Activated CD8-positive, alpha-beta T cell treated with anti-CD3 and anti-CD28 coated beads for 36 hours (primary cell): ENCODE results near the gene KIT. TPM values are rescaled to one million over a fixed set of nuclear protein-coding genes. Genes with fewer than 3 reads are reported as not detected.
A peak's percentile ranks its signal among the peaks of the same experiment; 100 is the strongest.

ENCODE experiments used
- ATAC-seq: fragments of 200-7000 bp; cut with Tn5 transposase; one replicate; pipeline ENCODE4 v1.10.0; 2021; ENCODE audit warnings: mild to moderate bottlenecking, moderate library complexity
- CTCF ChIA-PET: fragments of 350-600 bp; sonication (Branson Sonifier 250); formaldehyde crosslinking; loops from one replicate; lab custom pipeline; 2021; ENCODE audit warnings: antibody characterized with exemption; lab: Charles Lee
- POLR2A ChIA-PET: fragments of 350-600 bp; sonication (Branson Sonifier 250); formaldehyde crosslinking; loops from one replicate; lab custom pipeline; 2021; ENCODE audit warnings: antibody characterized with exemption; lab: Charles Lee
- DNase-seq: peaks from one replicate; pipeline ENCODE4 v3.0.0-alpha.2; 2020
- H3K27ac Mint-ChIP-seq: one replicate; pipeline ENCODE4 v1.8.0; 2021; ENCODE audit warnings: mild to moderate bottlenecking, mixed read lengths
- H3K27me3 Mint-ChIP-seq: one replicate; pipeline ENCODE4 v1.8.0; 2021; ENCODE audit warnings: mixed read lengths
- H3K36me3 Mint-ChIP-seq: one replicate; pipeline ENCODE4 v1.8.0; 2021; ENCODE audit warnings: low read depth, mixed read lengths
- H3K4me1 Mint-ChIP-seq: one replicate; pipeline ENCODE4 v1.8.0; 2021; ENCODE audit warnings: low read depth, mixed read lengths
- H3K4me3 Mint-ChIP-seq: one replicate; pipeline ENCODE4 v1.8.0; 2021; ENCODE audit warnings: mild to moderate bottlenecking, moderate library complexity, mixed read lengths
- H3K9me3 Mint-ChIP-seq: one replicate; pipeline ENCODE4 v1.8.0; 2021; ENCODE audit warnings: mixed read lengths
- CTCF ChIP-seq: fragments of 200-600 bp; IDR thresholded peaks from one replicate; pipeline ENCODE4 v1.8.0; 2022; ENCODE audit warnings: antibody characterized with exemption, mild to moderate bottlenecking
- intact Hi-C: fragments of 100-400 bp; cut with micrococcal nuclease; formaldehyde crosslinking; loops from one replicate; pipeline ENCODE4 v1.10.0; 2022
- total RNA-seq, 2 experiments: library from RNA; stranded (reverse); gene quantifications; one replicate each; pipeline ENCODE4 v1.2.3, GENCODE V29; 2021

Gene KIT
- total RNA-seq, 2 experiments from 2014 or later, result 0.27 to 0.58 TPM

GRCh38 chr4:54654753-54655152 lies 3.0 kb upstream of the KIT start:
- Mint-ChIP-seq H3K9me3 (no peaks in the 10 kb centered on the region), H3K4me1 (peaks cover 8% of the 10 kb centered on the region), H3K4me3 (no peak overlapping the region), H3K36me3 (no peaks in the 10 kb centered on the region), H3K27ac (no peak overlapping the region), H3K27me3 (peaks cover 23% of the 10 kb centered on the region)
- no peak for TF ChIP-seq CTCF
- ChIA-PET POLR2A (no interaction called here), CTCF (interaction anchor here (1.6 kb wide), 1 partner anchor 29 kb away, joined by 4 read pairs; no protein-coding TSS in a partner anchor)
- ATAC-seq (no peak), DNase-seq (no peak)
- intact Hi-C loops, result no loop called here

- no peaks in the 10 kb centered on the region for H3K36me3 Mint-ChIP-seq
- ATAC-seq (no peak), DNase-seq (no peak)
- no peak overlapping the region for H3K27ac Mint-ChIP-seq
- intact Hi-C loops, result no loop called here
- peaks cover 14% of the 10 kb centered on the region for H3K4me1 Mint-ChIP-seq
- ChIA-PET POLR2A (no interaction called here), CTCF (interaction anchor here (1.3 to 1.4 kb wide), 2 partner anchors 18 to 338 kb away, joined by 3 to 4 read pairs; no protein-coding TSS in a partner anchor)
- peak overlapping the region; percentile 71 for H3K4me3 Mint-ChIP-seq
- no peaks in the 10 kb centered on the region for H3K9me3 Mint-ChIP-seq
- TF ChIP-seq CTCF, result no peak
- peaks cover 45% of the 10 kb centered on the region for H3K27me3 Mint-ChIP-seq
These were observed 589 bp upstream of the KIT start for GRCh38 chr4:54657185-54657550.

GRCh38 chr4:54658252-54659093 lies 716 bp downstream of the KIT start:
- Mint-ChIP-seq H3K9me3 (no peaks in the 10 kb centered on the region), H3K4me1 (peaks cover 14% of the 10 kb centered on the region), H3K27ac (no peak overlapping the region), H3K4me3 (peak overlapping the region; percentile 71), H3K36me3 (no peaks in the 10 kb centered on the region), H3K27me3 (peaks cover 47% of the 10 kb centered on the region)
- ATAC-seq, result peak; percentile 66
- intact Hi-C loops, result no loop called here
- DNase-seq, result peak; percentile 50
- peak; percentile 14 for TF ChIP-seq CTCF
- ChIA-PET POLR2A (interaction anchor here (0.7 kb wide), 1 partner anchor 11 kb away, joined by 3 read pairs; no protein-coding TSS in a partner anchor), CTCF (no interaction called here)

GRCh38 chr4:54659313-54659712 lies 1.6 kb downstream of the KIT start:
- DNase-seq (peak; percentile 12), ATAC-seq (no peak)
- H3K27me3 Mint-ChIP-seq, result peaks cover 53% of the 10 kb centered on the region
- no peaks in the 10 kb centered on the region for H3K36me3 Mint-ChIP-seq
- peaks cover 14% of the 10 kb centered on the region for H3K4me1 Mint-ChIP-seq
- H3K9me3 Mint-ChIP-seq, result no peaks in the 10 kb centered on the region
- peak overlapping the region; percentile 71 for H3K4me3 Mint-ChIP-seq
- ChIA-PET POLR2A (interaction anchor here (0.7 kb wide), 1 partner anchor 10 kb away, joined by 3 read pairs; no protein-coding TSS in a partner anchor), CTCF (interaction anchor here (1.0 kb wide), 2 partner anchors 11 to 25 kb away, joined by 4 to 5 read pairs; no protein-coding TSS in a partner anchor)
- no peak overlapping the region for H3K27ac Mint-ChIP-seq
- intact Hi-C loops, result no loop called here
- TF ChIP-seq CTCF, result no peak
